Measurements from ENCODE around the gene PTCRA. TPM values are rescaled to one million over a fixed set of nuclear protein-coding genes. Genes with fewer than 3 reads are reported as not detected.

PTCRA gene
- total RNA-seq, 6 donors from 2014 or later, result 3.3 to 10.7 (median 7.1) TPM; not detected in 2

GRCh38 chr6:42962096-42962495 is 46.2 kb downstream of the PTCRA start:
- DNase-seq, result peak in 1 of 2 donors; percentile 44
- ATAC-seq (ENCODE audit: low FRiP score in 2 of 2), result no peak
- H3K4me1 ChIP-seq, result peaks cover 7 to 19% (median 13%) of the 10 kb centered on the region in 4 donors
- no peak overlapping the region for H3K27ac ChIP-seq
- peaks cover 5 to 42% (median 18%) of the 10 kb centered on the region in 4 donors for H3K36me3 ChIP-seq
- peaks cover 0 to 8% (median 0%) of the 10 kb centered on the region in 4 donors for H3K27me3 ChIP-seq
- TF ChIP-seq CTCF (IDR thresholded peaks at IDR 0.05), result no peak
- H3K9me3 ChIP-seq, result no peaks in the 10 kb centered on the region
- no peak overlapping the region for H3K4me3 ChIP-seq
- 89 to 92% methylated on average over 9 to 12 of the region's 12 CpGs for WGBS, 2 donors

GRCh38 chr6:42962502-42963178 is 46.8 kb downstream of the PTCRA start:
- WGBS, 2 donors, result 92 to 95% methylated on average over 7 to 13 of the region's 13 CpGs

GRCh38 chr6:42963179-42963854 is 47.5 kb downstream of the PTCRA start:
- Histone ChIP-seq H3K4me3 (no peak overlapping the region), H3K9me3 (no peaks in the 10 kb centered on the region), H3K4me1 (peaks cover 7 to 19% (median 13%) of the 10 kb centered on the region in 4 donors), H3K27me3 (peaks cover 0 to 8% (median 0%) of the 10 kb centered on the region in 4 donors), H3K27ac (no peak overlapping the region), H3K36me3 (peaks cover 5 to 52% (median 21%) of the 10 kb centered on the region in 4 donors)
- TF ChIP-seq POLR2AphosphoS5 (IDR thresholded peaks at IDR 0.05) (no peak), CTCF (IDR thresholded peaks at IDR 0.05) (no peak), EP300 (IDR thresholded peaks at IDR 0.05) (no peak)
- 71 to 87% methylated on average over 5 to 12 of the region's 12 CpGs for WGBS, 2 donors
- no peak for ATAC-seq (ENCODE audit: low FRiP score in 2 of 2)
- DNase-seq, result no peak

More at GRCh38 chr6:42962502-42963178, 46.8 kb downstream of the PTCRA start:
- Histone ChIP-seq H3K9me3 (no peaks in the 10 kb centered on the region), H3K27me3 (peaks cover 0 to 8% (median 0%) of the 10 kb centered on the region in 4 donors), H3K27ac (no peak overlapping the region), H3K36me3 (peaks cover 5 to 47% (median 21%) of the 10 kb centered on the region in 4 donors), H3K4me3 (no peak overlapping the region), H3K4me1 (peaks cover 7 to 19% (median 13%) of the 10 kb centered on the region in 4 donors)
- DNase-seq, result no peak
- ATAC-seq (ENCODE audit: low FRiP score in 2 of 2), result no peak
- no peak for TF ChIP-seq POLR2AphosphoS5 (IDR thresholded peaks at IDR 0.05)
- no peak for TF ChIP-seq EP300 (IDR thresholded peaks at IDR 0.05)
- no peak for TF ChIP-seq POLR2A (IDR thresholded peaks at IDR 0.05)
- TF ChIP-seq CTCF (IDR thresholded peaks at IDR 0.05), result no peak

- peaks cover 5 to 59% (median 25%) of the 10 kb centered on the region in 4 donors for H3K36me3 ChIP-seq
- DNase-seq (peak in 1 of 2 donors; percentile 63), ATAC-seq (ENCODE audit: low FRiP score in 2 of 2) (no peak)
- H3K27ac ChIP-seq, result no peak overlapping the region
- H3K4me1 ChIP-seq, result peaks cover 7 to 19% (median 13%) of the 10 kb centered on the region in 4 donors
- TF ChIP-seq CTCF (IDR thresholded peaks at IDR 0.05), result no peak
- no peak for TF ChIP-seq EP300 (IDR thresholded peaks at IDR 0.05)
- TF ChIP-seq POLR2A (IDR thresholded peaks at IDR 0.05), result no peak
- no peak for TF ChIP-seq POLR2AphosphoS5 (IDR thresholded peaks at IDR 0.05)
- H3K9me3 ChIP-seq, result no peaks in the 10 kb centered on the region
- peaks cover 0 to 8% (median 0%) of the 10 kb centered on the region in 4 donors for H3K27me3 ChIP-seq
- no peak overlapping the region for H3K4me3 ChIP-seq
- 89 to 94% methylated on average over 7 to 8 of the region's 9 CpGs for WGBS, 2 donors
Measured at GRCh38 chr6:42963855-42964605, 48.2 kb downstream of the PTCRA start.
